ENCODE measurements around the gene TARBP2. TPM values are rescaled to one million over a fixed set of nuclear protein-coding genes. Genes with fewer than 3 reads are reported as not detected.
"Not testable (repeated sequence)": the region's sequence is repeated elsewhere in the genome, so short reads cannot be mapped to it uniquely, and the experiment has no call there.

TARBP2 gene
- total RNA-seq, 1 donor from 2014 or later, result 41.2 TPM

DNA sequence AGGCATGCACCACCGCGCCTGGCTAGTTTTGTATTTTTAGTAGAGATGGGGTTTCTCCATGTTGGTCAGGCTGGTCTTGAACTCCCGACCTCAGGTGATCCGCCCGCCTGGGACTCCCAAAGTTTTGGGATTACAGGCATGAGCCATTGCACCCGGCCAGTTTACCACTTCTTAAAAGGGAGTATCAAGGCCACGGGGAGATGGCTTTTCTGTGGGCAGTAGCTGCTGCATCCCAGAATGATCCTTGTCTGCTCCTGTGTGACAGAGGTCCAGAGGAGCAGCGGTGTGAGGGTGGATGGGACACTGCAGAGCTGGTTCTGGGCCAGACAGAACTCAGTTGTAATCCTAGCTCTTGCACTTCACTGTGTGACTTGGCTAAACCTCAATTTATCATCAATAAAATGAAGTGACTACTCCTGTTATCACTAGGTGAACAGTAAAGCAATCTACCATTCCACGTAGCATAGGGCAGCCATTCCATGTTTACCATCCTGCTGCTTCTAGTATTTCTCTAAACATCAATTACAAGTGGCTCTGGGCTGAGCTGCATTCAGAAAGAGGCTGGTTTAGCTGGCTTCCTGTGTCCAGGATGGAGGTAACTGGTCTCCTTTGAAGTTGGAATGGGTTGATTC, 9.2 kb downstream of the TARBP2 start:
- no peak for DNase-seq (ENCODE audit: low read depth in 2 of 2)

- DNase-seq (ENCODE audit: low read depth in 2 of 2), result no peak
These were observed 12.8 kb downstream of the TARBP2 start for GRCh38 chr12:53513712-53514410.

- DNase-seq (ENCODE audit: low read depth in 2 of 2), result no peak
These were observed 13.7 kb downstream of the TARBP2 start for GRCh38 chr12:53514628-53515290.

DNA sequence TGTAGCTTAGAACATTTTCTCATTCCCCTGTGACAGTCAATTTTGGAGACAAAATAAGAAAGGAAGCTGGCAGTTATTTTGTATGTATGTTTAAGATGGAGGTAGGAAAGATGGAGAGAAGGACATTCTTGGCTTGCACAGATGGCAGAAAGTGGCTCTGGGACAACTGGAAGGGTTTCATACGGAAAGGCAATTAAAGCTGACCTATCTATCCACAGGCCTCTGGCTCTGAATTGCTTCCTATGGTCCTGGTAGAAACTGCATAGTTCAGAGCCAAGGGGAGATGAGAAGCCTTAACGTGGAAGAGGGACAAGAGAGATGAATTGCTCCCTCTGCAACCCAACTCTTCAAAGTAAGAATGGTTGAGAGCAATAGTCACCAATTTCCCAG, 14.2 kb downstream of the TARBP2 start:
- no peak for DNase-seq (ENCODE audit: low read depth in 2 of 2)

DNA sequence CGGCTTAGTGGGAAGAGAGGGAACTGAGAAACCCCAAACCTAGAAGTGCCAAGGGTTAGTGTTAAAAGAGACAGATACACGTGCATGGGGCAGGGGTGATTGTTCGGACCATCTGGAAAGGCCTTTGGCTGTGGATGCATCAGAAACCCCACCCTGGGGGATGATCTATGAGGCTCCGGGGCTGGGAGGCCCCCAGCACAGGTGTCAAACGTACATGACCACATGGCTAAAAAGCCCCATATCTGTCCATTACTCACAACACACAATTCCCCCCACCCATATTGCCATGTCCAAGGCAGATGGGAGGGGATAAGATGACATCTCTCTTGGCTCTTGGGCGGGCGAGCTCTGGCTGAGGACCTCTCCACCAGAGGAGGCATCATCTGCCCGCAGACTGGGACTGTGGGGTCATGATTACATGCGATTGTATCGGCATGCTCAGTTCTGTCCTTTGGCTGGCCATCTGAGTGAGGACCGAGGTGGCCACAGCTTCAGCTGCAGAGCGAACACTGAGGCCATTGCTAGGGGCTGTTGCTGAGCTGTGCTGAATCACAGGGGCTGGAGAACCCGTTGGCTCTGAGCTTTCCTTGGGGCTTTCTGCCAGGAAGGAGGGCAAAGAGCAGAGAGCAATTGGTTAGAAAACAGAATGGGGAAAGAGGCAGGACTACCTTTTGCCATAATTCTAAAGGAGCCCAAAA, 15.8 kb downstream of the TARBP2 start:
- DNase-seq (ENCODE audit: low read depth in 2 of 2), result no peak

DNA sequence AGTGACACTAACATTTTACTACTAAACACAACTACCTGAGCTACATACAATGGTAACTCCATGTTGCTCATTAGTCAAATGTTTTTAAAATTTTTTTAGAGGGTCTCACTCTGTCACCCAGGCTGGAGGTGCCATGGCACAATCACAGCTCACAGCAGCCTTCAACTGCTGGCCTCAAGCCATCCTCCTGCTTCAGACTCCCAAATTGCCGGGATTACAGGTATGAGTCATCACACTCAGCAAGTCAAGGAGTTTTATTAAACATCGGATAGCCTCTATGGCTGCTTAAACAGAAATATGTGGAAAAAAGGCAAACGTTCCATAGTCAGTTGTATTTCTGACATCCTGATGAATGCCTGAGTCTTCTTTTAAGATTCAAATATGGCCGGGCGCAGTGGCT, 17.3 kb downstream of the TARBP2 start:
- DNase-seq (ENCODE audit: low read depth in 2 of 2), result no peak

GRCh38 chr12:53523131-53523530, 22.0 kb downstream of the TARBP2 start:
- no peak for DNase-seq (ENCODE audit: low read depth in 2 of 2)

GRCh38 chr12:53524476-53524875, 23.4 kb downstream of the TARBP2 start:
- DNase-seq (ENCODE audit: low read depth in 2 of 2), result no peak

DNA sequence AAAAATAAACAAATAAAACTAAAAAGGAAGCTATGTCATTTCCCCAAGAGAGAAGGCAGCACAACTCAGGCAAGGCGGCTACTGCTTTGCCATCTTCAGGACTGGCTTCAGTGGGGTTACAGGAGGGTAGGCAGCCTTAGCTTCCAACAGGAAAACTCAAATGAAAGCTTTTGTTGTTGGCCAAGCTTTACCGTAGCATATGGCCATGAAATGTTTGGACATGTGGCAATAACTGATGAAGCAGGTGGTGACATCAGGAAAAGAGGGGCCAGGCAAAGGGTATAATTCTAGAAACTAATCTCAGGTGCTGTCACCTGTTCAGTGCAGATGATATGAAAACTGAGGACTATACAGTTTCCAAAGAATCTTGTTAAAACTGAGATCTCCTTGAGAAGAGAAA, 29.0 kb downstream of the TARBP2 start:
- DNase-seq (ENCODE audit: low read depth in 2 of 2), result no peak

- DNase-seq (ENCODE audit: low read depth in 2 of 2), result no peak
These were observed 29.8 kb downstream of the TARBP2 start for GRCh38 chr12:53530920-53531319.

GRCh38 chr12:53532021-53532420, 30.9 kb downstream of the TARBP2 start:
- no peak for DNase-seq (ENCODE audit: low read depth in 2 of 2)

GRCh38 chr12:53532524-53533445, 31.7 kb downstream of the TARBP2 start:
- no peak for DNase-seq (ENCODE audit: low read depth in 2 of 2)

- DNase-seq (ENCODE audit: low read depth in 2 of 2), result no peak
These were observed 32.4 kb downstream of the TARBP2 start for GRCh38 chr12:53533471-53533870.

DNA sequence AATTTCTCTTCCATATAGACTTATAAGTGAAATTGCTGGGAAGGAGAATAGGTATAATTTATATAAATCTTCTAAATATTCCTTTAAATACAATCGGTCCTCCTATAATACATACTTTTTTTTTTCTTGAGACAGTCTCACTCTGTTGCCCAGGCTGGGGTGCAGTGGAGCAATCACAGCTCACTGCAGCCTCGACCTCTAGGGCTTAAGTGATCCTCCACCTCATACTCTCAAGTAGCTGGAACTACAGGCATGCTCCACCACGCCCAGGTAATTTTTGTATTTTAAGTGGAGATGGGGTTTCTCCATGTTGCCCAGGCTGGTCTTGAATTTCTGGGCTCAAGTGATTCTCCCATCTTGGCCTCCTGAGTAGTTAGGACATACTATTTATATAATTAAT, 35.9 kb downstream of the TARBP2 start:
- DNase-seq (ENCODE audit: low read depth in 2 of 2), result no peak

GRCh38 chr12:53538209-53538689, 37.2 kb downstream of the TARBP2 start:
- peak in 1 of 2 donors; percentile 32 for DNase-seq (ENCODE audit: low read depth in 2 of 2)

GRCh38 chr12:53539526-53539925, 38.4 kb downstream of the TARBP2 start:
- no peak for DNase-seq (ENCODE audit: low read depth in 2 of 2)

- DNase-seq (ENCODE audit: low read depth in 2 of 2), result peak; percentile 77 to 86
These were observed 42.5 kb downstream of the TARBP2 start for GRCh38 chr12:53543539-53543938.

DNA sequence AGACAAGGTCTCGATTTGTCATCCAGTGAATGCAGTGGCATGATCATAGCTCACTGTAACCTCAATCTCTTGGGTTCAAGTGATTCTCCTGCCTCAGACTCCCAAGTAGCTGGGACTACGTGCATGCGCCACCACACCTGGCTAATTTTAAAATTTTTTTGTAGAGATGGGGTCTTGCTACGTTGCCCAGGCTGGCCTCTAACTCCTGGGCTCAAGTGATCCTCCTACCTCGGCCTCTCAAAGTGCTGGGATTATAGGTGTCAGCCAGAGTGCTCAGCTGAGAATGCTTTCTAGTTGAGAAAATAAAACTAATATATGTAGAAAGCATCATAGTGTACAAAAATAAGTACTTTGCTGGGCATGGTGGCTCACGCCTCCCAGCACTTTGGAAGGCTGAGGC, 47.3 kb downstream of the TARBP2 start:
- not testable (repeated sequence) for DNase-seq (ENCODE audit: low read depth in 2 of 2)

GRCh38 chr12:53550131-53550530, 49.0 kb downstream of the TARBP2 start:
- not testable (repeated sequence) for DNase-seq (ENCODE audit: low read depth in 2 of 2)

DNA sequence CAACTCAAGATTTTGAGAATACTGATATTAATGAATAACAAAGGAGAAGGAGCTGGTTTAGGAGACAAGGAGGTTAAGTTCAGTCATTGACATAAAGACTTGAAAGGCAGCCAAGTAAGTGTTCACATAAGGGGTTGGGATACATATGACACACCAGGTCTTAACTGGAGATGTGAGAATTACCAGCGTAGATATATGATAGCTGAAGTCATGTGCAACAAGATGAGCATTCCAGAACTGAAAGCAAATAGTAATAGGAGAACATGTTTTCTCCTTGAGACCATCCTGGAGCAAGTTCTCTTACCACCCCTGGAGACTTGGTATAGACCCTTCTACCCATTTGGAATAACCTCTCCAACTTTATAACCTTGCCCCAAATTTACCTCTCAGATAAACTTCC, 49.5 kb downstream of the TARBP2 start:
- DNase-seq (ENCODE audit: low read depth in 2 of 2), result peak in 1 of 2 donors; percentile 11

DNA sequence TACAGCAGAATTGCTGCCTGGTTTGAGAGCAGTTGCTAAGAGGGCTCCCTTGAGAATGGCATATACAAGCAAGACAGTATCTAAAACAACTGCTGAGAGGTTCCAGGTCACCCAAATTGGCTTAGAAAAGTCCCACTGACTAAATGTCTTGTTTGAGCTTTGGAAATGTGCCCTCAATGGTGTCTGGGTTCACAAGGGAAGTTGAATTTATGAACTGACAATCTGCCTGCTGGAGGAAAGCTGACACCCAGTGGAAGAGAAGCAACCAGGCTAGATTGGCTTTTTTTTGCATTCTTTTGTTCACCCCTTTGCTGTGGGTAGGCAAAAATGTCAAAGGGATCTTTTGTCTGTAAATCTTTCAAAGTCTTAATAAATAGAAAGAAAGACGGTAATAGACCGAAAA, 50.8 kb downstream of the TARBP2 start:
- DNase-seq (ENCODE audit: low read depth in 2 of 2), result no peak

All from dermis microvascular lymphatic vessel endothelial cell (primary cell).